HG03064 (cell line): Measurements from ENCODE around the gene COL8A2.

Experiments
- ATAC-seq: cut with Tn5 transposase; IDR thresholded peaks from one replicate; pipeline ENCODE4 v1.9.1; 2021; ENCODE audit warnings: low read depth; ENCODE audit not compliant: unreplicated experiment

COL8A2 gene

DNA sequence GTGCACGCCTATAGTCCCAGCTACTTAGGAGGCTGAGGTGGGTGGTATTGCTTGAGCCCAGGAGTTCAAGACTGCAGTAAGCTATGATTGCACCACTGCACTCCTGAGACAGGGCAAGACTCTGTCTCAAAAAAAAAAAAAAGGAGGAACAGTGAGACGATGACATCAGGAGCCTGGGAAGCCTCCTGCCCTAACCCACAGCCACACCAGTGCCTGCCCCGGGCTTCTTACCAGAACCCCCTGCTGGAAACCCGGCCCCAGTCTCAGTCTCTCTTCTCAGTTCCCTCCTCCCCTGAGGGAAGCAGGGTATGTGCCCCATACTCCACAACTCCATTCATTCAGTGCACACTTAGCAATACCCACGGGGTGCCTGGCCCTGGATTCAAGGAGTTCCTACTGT lies 9.1 kb downstream of the COL8A2 start:
- no peak for ATAC-seq

DNA sequence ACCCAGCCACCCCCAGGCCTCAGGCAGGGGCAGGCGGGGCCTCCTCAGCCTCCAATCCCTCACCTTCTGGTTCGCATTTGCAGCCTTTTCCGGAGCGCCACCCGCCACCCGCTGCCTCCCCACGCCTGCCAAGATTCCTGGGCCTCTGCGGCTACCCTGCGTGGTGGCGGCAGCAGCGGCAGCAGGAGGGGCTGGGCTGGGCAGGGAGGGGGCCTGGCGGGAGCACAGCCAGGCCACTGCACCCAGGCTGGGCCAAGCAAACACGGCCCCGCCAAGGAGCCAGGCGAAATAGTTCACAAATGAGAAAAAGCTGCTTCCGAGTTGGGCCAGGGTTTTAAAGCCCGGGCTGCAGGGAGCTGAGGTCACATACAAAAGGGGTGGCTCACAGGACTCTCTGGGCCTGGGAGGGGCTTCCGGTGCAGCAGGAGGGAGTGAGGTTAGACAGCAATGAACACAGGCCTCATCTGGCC lies 9.8 kb downstream of the COL8A2 start:
- no peak for ATAC-seq

DNA sequence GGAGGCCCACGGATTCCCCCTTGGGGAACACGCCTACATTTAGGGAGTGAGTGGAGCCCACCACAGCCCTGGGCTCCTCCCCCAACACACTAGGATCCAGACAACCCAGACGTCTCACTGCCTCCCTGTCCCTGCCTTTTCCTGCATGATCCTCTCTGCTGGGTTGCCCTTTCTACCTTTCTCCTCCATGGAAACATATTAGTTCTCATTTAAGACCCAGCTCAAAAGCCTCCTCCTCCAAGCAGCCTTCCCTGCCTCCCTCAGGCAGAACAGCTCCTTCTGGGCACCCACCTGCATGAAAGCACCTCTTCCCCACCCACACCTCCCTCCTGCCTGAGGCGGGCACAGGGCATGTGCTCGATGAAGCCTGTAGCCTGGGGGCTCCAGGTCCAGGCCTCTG lies 10.7 kb downstream of the COL8A2 start:
- ATAC-seq: no peak

DNA sequence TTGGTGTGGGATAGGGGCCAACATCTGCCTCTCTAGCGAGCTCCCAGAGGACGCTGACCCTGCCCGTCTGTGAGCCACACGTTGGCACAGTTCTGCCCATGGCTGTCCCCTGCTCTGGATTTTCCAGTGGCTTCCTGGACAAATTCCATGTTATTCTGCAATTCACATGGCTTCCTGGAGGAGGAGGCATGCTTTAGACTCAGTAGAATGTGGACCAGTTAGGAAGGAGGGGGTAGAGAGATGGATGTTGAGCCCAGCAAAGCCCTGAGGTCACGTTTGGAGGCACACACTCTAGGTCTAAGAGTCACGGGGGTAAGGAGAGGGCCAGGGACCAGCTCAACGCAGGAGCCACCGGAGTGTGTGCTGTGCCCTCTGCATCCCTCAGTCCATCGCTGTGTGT lies 12.2 kb downstream of the COL8A2 start:
- no peak for ATAC-seq

DNA sequence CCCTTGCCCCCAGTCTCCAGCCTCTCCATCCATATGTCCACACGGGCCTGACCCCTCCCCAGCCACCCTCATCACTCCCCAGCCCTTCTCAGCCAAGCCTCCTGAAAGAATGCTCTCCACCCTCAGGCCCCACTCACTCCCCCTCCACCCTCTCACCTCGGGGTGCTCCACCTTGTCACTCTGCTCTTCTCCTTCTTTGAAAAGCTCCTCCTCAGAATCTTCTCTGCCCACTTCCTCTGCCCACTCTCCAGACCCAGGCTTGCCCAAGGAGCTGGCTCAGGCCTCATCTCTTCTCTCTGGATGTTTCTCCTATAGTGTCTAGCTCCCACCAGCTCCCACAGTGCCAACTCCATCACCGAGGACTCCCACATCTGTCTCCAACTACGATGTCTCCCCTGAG lies 13.9 kb downstream of the COL8A2 start:
- ATAC-seq: no peak

DNA sequence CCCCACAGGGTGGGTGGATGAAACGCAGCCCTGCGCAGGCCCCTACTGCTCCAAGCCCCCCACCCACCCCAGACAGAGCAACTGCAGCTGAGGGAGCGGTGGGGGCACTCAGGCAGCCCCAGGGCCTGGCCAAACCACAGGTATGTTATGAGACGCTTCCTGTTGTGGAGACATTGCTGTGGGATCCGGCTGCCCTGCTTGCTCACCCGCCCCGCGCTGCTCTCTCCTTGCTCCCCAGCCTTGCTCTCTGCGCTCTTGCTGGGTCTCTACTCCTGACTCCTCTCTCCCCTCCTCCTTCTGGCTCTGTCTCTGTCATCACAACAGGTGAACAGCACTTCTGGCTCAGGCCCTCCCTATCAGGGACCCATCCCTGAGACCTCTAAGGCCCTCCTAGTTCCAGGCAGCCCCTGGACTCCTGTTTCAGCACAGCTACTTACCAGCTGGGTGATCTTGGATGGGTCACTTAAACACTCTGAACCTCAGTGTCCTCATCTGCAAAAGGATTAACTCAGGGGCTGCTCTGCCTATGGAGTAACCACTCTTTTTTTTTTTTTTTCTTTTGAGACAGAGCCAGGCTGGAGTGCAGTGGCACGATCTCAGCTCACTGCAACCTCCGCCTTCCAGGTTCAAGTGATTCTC lies 15.9 kb downstream of the COL8A2 start:
- no peak for ATAC-seq

DNA sequence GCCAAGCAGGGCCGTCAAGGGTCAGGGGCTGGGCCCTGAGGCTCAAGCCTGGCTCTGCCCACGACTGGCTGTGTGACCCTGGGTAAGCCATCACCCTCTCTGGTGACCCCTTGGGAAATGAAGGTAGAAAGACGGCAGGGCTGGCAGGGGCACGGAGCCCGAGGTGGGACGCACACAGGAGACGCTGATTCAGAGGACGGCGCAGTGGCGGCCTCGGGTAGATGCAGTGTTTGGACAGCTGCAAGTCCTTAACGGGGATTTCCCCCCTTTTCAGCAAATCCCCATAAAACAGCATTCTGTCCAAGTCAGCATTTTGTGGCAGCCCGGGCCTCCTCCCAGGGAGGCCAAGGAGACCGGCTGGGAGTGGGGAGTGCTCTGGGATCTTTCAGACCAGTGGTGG lies 16.7 kb downstream of the COL8A2 start:
- ATAC-seq: no peak

DNA sequence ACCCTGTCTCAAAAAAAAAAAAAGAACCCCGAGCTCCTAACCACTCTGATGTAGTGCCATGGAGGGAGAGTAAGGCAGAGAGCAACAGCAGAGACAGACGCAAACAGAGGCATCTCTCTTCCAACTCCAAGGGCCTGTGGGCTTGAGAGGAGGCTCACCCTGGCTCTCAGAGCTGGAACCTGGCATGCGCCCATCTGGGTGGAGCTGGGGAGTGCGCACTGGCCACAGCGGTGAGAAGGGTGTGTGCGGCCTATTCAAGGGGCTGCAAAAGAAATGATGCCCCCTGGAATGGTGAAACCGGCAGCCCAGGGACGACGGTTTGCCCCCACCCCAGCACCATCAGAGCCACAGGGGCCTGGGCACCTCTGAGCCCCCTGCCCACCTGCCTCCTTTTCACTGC lies 17.6 kb downstream of the COL8A2 start:
- ATAC-seq: no peak

DNA sequence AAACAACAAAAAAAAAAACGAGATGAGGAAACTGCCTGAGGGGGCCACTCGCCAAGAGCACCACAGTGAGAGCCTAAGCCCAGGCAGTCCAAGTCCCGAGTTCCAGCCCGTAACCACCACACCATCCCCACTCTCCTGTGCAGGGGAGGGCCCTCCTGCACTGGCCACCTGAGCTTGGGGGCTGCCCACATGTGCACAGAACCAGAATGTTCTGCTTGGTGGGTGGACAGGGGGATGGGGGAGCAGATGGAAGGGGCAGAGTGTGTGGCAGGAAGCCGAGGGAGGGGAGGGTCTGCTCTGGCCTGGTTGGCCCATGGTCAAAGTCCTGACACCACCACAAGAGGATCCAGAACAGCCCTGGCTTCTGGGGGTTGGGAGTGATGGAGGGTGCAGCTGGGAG lies 18.8 kb downstream of the COL8A2 start:
- ATAC-seq: no peak

DNA sequence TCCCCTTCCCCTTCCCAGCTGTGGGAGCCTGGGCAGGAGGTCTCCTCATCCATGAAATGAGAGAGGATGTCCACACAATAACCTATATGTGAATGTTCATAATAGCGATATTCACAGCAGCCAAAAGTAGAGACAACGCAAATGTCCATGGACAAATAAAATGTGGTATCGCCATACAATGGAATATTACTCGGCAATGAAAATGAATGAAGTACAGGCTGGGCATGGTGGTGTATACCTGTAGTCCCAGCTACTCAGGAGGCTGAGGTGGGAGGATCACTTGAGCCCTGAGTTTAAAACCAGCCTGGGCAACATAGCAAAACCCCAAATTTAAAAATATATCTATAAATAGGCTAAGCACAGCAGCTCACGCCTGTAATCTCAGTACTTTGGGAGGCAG lies 23.5 kb downstream of the COL8A2 start:
- ATAC-seq: no peak

DNA sequence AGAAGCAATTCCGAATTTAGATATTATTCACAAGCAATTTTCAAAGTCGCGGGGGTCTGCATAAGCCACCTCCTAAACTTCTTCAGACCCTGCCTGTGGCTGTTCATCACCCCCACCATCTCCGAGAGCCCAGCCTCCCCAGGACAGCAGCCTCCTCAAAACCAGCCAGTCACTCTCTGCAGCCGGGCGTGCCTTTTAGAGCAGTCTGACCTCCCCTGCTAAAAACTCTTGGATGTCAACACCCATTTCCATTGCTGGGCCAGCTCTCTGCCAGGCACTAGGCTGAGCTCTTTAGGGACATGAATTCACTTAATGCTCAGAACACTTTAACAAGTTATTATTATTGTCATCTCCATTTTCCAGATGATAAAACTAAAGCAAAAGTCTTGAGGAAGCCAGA lies 24.6 kb downstream of the COL8A2 start:
- no peak for ATAC-seq

DNA sequence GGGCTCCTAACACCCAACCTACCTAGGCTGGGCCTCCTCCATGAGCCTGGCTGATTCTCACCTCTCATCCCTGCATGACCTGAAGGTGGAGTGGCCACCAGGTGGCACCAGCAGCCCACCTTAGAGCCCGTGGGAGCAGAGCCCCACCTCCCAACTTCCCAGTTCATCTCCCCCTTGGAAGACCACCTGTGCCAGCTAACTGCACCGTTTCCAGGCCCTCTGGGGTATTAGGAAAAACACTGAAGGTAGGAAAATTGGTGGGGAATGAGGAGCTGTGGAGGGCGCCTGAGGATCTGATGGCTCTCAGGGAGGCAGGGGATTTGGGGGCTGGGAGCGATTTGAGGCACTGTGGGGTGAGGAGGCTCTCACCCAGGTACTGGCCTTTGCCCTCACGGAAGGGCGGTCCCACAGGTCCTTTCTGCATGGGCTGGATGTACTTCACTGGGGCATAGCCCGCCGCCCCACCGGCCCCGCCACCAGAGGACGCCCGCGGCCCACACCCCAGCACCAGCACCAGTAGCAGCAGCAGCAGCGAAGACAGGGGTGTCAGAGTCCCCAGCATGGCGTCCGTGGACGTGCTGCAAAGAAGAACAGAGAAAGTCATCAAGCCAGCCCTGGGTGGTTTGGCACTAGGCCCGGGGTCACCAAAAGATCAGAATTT lies 25.2 kb downstream of the COL8A2 start:
- ATAC-seq: no peak

DNA sequence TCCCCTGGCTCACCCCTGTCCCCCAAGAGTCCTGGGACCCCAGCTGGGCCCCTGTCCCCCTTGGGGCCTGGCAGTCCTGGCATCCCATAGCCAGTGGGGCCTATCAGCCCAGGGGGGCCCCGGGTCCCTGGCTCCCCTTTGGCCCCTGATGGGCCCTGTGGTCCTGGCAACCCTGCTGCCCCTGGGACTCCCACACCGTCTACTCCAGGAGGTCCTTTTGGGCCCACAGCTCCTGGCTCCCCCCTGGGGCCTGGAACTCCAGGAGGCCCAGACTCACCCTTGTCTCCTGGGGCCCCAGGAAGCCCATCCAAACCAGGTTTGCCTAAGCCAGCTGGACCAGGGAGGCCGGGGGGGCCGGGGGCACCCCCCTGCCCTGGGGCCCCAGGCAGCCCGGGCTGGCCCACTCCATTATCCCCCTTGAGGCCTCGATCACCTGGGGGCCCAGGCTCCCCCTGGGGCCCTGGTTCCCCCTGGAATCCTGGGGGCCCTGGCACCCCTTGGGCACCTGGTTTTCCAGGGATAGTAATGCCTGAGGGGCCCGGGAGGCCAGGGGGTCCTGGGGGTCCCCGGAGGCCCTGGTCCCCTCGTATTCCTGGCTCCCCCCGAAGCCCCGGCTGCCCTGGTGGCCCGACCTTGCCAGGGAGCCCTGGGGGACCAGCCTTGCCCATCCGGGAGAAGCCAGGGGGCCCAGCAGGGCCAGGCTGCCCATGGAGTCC lies 26.2 kb downstream of the COL8A2 start:
- no peak for ATAC-seq

DNA sequence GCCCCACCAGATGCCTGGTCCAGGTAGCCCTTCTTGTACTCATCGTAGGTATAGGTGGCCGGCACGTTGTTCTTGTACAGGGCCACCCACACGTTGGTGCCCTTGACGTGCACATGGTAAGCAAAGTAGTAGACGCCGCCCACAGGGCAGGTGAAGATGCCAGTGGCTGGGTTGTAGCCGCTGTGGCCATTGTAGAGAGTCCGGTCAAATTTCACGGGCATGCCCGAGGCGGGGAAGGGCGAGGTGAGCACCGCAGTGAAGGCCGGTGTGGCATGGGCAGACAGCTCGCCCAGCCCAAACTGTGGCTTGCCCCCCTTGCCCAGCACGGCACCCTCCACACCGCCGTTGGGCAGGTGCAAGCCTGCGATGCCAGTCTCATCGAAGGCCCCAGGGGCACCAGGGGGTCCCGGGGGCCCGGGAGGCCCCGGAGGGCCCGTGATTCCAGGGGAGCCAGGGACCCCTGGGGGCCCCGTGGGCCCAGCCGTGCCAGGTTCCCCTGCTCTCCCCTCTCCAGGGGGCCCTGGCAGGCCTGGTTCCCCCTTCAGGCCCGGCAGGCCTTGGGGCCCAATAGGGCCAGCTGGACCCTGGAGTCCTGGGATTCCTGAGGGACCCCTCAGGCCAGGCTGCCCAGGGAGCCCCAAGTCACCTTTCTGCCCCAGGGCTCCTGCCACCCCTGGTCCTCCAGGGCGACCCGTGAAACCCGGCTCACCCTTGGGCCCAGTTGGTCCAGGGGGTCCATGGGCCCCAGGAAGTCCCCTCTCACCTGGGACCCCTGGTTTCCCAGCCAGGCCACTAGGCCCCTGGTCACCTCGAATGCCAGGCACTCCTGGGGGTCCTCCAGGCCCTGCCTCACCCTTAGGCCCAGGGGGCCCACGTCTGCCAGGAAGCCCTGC lies 27.1 kb downstream of the COL8A2 start:
- ATAC-seq: no peak

DNA sequence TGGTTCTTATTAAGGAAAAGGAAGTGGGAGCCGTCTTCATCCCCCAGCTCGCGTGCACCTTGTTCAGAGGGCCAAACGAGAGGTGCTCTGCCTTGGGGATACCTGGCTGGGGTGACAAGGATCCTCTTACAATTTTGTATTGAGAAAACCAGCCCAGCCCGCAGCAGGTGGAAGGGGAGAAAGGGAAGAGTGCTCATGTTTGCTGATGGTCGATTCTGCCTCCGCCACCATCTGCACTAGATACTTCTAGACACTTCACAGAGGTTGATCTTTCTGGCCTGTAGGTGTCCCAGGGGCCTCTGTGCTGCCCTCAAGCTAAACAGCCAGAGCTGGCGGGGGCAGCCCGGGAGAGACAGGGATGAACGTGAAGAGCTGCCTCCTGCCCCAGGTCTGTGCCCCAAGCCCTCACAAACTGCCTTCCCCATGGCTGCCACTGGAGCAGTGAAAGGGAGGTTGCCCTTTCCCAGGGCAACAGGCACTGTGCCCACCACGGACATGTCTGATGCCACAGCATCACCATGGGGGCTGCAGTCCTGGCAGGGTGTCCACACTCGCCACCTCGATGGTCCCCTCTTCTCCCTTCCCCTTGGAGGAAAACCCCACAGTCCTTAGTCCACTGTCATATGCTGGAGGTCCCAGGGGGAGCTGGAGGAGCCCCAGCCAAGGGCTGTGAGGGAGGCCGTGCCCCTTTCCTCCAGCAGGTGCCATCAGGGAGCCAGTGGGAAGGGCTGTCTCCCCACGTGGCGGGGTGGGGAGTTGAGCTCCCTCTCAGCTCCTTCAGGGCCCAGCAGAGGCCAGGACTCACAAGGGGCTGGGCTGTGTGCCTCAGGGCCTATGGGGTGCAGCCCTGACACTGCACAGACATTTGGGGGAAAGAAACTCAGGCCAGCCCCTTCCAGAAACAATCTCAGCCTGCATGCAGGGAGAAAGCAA lies 28.3 kb downstream of the COL8A2 start:
- ATAC-seq: no peak

DNA sequence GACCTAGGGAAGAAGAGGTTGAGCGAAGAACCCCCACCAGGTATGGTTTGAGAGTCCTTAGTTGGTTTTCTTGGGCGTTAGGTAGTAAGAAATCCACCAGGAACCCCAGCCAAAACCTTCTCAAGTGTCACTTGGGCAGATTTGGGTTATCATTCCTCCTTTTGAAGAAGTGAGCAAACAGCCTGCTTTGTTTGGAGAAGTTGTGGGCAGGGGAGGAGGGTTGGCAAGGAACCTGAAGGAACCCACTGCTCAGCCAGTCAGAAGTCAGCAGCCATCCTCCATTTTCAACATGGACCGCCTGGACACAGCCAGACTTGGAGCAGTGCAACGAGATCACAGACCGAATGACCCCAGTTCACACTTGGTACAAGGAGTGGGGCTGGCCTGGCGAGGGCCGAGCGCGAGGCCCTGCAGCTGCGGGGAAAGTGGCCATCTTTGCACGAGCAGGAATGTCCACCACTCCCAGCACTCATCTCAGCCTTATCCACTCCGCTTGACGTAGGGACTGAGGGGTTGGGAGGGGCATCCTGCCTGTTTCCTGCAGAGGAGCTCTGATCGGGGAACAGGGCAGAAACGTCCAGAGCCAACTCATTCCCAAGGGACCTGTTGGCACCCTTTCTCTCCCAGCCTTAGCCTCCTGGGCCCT lies 29.1 kb downstream of the COL8A2 start:
- ATAC-seq: no peak

DNA sequence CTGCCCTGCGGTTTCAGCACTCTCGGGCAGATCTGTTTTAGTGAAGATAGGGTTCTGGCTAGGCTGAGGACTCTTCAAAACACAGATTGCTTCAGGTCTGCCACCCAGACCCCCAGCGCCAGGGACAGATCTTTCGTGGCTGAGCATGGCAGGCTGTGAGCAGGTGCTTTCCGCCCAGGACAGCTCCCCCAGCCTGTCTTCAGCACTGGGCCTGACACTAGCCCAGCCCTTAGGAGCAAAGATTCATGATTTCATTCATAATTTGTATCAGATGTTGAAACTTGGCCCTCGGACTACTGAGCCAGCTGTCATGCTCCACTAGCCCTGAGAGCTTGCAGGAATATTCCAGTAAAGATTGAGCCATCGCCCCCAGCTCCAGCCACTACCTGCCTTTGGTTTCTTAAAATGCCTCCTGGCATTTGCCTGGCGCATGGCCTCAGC lies 30.4 kb downstream of the COL8A2 start:
- no peak for ATAC-seq

DNA sequence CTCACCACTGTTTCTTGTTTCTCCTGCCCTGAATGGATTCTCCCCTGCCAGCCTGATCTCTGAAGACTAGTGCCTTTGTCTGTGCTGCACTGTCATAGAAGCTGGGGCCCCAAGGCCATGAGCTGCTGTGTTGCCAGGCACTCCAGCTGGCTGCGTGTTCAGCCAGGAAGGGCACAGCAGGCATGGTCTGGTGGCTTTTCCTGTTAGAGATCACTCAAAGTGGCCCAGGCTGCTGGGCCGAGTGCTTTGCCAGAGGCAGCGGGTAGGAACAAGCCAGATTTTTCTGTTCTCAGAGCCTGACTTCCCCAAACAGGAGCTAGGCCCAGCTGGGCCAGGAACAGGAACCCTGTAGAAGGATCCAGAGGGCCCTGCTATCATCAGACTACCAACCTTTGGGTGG lies 31.1 kb downstream of the COL8A2 start:
- no peak for ATAC-seq

DNA sequence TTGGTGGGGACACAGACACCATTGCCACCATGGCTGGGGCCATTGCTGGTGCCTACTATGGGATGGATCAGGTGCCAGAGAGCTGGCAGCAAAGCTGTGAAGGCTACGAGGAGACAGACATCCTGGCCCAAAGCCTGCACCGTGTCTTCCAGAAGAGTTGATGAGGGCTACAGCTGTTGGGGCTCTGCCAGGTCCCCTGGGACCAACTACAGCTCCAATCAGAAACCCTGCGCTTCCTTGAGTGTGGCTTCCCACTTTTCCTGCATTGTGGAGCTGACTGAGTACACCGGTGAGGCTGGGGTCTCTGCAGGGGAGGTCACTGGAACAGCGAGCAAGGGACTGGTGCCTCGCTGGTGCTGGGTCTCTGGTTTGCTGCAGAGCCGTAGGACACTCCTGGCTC lies 31.8 kb downstream of the COL8A2 start:
- no peak for ATAC-seq
